GM18861 (cell line): ENCODE measurements around the gene SYT13.

Experiments
- ATAC-seq: cut with Tn5 transposase; IDR thresholded peaks from one replicate; pipeline ENCODE4 v1.9.1; 2021; ENCODE audit not compliant: unreplicated experiment

Gene SYT13, protein sequence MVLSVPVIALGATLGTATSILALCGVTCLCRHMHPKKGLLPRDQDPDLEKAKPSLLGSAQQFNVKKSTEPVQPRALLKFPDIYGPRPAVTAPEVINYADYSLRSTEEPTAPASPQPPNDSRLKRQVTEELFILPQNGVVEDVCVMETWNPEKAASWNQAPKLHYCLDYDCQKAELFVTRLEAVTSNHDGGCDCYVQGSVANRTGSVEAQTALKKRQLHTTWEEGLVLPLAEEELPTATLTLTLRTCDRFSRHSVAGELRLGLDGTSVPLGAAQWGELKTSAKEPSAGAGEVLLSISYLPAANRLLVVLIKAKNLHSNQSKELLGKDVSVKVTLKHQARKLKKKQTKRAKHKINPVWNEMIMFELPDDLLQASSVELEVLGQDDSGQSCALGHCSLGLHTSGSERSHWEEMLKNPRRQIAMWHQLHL

GRCh38 chr11:45285930-45286632, at the start of gene SYT13:
SYT13 (minus strand) TSS chr11:45286341; CDS start chr11:45286207, 134 bp downstream.
- no peak for ATAC-seq

- no peak for ATAC-seq
Measured at GRCh38 chr11:45335434-45335833, 49.3 kb upstream of the SYT13 start.

- no peak for ATAC-seq
Measured at GRCh38 chr11:45334836-45335235, 48.7 kb upstream of the SYT13 start.

DNA sequence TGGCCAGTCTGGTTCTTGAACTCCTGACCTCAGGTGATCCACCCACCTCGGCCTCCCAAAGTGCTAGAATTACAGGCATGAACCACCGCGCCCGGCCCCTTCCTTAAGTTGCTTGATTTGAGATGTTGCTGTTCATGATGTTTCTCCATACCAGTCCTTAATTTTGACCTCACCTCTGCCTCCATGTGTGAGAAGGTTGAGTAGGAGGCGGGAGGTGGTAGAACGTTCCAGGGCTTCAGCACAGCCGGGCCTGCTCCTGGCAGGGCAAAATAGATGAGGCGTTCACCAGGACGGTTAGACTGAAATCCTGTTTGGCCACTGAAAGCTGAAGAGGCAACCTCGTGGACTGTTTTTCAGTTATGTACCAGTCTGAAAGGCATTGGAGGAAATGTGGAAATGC, 48.3 kb upstream of the SYT13 start:
- ATAC-seq, result no peak

DNA sequence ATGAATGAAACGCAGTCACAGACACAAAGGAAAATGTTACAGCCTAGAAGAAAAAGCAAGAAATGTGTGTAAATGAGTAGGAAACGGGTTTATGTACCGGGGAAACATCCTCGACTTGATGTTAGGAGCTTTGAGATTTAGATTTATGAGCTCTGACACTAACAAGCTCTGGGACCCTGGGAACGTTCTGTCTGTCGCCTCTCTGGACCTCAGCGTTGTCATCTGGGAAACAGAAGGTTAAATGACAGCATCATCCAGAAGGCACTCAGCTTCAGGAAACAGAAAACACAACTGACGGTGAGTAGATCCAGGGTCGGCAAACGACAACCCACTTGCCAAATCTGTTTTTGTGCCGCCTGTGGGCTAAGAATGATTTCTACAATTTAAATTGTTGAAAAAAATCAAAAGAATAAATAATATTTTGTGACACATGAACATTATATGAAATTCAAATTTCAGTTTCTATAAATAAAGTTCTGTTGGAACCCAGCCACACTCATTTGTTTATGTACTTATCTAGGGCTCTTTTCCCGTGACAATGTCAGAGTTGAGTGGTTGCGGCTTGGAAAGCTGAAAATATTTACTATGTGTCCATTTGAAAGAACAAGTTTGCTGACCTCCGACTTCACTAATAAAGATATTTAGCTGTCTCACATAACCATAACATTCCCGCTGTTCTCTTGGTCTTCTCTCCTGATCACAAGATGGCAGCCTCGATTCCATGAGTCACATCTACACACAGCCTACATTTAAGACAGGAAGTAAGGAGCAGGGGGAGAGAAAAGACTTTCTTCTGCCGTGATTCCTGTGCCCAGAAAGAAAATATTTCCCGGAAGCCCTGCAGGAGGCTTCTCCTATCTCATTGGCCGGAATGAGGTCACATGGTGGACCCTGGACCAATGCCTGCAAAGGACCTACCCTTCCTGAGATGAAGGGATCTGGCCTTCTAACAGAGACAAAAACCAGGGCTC, 47.1 kb upstream of the SYT13 start:
- no peak for ATAC-seq

DNA sequence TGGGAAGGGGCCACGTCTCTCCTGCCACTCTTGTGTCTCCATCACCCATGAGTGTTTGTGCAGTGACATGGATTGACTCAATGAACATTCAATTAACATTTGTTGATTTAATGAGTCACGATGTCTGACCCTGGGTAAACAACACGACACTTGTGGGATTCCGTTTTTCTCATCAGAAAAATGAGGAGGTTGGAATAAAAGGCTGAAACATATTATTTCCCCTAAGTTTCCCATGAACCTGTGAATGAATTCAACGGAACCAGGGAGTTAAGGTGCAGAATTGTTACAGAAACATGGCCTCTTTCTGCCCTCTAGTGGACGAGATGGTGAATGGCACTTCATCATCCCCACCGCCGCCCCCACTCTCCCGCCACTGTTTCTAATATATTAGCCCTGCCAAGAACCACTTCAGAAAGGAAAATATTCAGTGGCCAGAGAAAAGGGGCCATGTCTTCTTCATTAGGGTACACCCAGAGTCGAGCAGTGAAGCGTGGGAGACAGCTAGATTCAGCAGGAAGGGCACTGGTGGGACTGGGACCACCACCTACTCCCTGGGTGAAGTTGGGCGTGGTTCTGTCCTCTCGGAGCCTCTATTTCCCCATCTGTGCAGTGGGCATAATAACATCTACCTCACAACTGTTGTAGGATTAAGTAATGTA, 46.3 kb upstream of the SYT13 start:
- no peak for ATAC-seq

DNA sequence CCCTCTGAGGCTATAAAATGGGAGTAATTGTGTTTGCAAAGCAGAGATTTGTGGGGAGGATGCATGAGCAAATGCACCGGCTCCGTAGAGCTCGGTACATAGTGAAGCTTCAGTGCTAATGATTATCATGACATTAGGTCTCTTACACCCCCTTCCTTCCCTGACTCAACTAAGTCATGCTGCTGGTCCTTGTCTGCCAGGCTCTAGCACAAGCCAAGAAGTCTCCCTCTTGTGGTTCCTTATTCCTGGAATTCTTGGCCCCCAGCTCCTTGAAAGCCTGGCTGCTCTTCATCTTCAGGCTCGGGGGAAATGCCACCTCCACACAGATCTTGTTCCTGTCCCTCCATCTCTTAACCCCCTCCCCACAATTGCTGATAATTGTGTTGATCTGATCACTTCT, 45.7 kb upstream of the SYT13 start:
- no peak for ATAC-seq

GRCh38 chr11:45328726-45329125, 42.6 kb upstream of the SYT13 start:
- ATAC-seq, result no peak

DNA sequence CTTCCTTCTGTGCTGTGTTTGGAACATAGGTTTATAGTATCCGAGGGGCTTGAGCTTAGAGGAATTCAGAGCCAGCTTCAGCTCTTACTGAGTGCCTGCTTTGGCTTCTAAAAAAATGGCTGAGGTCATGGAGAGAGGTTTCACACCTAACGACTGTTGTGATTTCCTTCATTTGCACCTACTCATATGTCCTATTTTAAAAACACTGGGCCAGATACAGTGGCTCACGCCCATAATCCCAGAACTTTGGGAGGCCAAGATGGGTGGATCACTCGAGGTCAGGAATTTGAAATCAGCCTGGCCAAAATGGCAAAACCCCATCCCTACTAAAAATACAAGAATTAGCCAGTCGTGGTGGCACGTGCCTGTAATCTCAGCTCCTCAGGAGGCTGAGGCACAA, 38.3 kb upstream of the SYT13 start:
- no peak for ATAC-seq

DNA sequence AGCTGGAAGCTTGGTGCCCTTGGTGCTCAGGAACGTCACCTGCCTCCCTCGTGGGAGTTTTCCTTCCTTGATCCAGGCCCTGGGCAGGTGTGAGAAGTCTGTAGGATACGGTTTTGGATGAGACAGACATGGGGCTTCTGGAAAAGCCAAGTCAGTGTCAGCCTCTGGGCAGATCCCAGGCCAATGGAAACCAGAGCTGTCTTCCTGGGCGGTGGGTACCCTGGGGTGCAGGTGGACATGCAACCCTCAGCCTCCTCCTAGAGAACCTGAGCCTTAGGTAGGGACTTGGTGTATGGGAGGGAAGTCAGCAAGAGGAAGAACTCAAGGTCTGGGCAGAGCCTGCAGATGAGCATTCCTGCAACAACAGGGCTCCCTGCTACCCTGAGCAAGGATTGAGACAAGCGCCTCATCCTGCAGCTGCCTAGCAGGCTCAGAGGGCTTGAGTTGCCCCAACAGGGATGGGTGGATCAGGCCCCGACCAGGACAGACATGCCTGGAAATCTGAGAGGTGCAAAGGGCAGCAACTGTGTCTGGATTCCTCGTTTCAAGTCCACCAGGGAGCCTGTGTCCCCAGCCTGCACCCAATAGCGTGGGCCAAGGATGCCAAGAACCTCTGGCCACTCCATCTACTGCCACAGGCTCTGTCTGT, 37.6 kb upstream of the SYT13 start:
- ATAC-seq, result no peak

DNA sequence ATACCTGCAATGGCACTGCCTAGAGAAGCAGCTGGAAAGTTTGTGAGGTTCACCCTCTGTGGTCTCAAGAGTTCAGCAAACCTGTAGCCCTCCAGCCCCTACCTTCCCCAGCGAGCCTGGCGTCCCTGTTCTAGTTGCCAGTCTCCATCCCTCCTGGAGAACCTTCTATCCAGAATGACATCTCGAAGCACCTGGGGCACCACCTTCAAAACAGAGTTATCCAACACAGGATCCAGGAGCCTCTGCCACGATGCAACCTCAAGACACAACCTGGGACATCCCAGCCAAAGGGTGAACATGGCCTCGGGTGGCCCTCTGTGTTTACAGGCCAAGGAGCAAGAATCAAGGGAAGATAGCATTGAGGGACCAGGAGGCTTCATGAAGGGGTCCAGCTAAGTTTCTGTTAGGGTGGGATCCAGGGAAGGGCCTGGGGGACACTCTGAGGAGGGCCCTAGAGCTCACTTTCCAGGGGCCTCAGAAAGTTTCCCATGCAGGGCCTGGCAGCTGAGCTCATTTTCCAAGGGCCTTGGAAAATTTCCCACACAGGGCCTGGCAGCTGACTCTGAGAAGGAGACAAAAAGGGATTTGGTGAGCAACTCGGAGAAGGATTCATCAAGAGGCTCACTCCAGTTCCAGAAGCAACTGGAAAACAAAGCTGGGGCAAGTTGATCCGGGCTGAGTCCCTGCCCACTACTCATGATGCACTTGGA, 36.9 kb upstream of the SYT13 start:
- no peak for ATAC-seq

DNA sequence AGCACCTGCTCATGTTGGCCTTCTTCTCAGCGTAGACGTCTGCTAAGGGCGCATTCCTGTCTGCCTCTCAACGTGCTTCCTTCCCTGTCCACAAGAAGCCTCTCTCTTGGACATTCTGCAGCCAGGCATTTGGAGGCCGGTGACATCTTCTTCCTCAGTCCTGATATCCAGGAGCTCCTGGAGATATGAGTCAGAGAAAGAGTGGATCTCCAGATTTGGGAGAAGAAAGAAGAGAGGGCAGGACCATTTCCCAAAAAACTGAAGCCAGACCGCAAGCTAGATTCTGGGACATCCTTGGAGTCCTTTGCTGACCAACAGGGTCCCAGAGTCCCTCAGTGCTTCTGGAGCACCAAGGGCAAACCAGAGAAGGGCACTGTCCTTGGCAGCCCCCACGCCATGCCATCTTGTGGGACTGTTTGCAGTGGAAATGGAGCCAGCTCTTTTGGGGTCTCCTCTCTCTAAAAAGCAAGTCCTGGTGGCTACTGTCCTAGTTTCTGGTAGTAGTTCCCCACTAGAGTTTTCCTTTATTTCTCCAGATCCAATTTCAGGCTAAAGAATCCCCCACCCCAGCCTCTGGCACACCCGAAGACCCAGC, 36.1 kb upstream of the SYT13 start:
- no peak for ATAC-seq

DNA sequence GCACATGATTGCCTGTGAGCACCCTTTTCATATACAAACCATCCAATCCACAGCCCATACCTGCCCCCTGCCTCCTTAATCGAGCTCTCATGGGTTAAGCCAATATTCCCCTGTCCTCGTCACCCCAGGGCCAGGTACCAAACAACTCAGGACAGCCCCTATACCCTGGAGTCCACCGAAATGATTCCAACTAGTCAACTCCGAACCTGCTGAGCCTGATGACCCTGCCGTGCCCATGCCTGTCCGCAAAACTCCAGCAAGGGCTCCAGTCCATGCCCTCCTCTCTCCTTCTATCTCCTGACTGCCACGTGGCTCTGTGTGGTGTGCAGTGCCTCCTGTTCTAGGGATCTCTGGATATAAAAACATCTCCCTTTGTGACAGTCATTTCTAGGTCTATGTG, 35.5 kb upstream of the SYT13 start:
- ATAC-seq, result no peak

DNA sequence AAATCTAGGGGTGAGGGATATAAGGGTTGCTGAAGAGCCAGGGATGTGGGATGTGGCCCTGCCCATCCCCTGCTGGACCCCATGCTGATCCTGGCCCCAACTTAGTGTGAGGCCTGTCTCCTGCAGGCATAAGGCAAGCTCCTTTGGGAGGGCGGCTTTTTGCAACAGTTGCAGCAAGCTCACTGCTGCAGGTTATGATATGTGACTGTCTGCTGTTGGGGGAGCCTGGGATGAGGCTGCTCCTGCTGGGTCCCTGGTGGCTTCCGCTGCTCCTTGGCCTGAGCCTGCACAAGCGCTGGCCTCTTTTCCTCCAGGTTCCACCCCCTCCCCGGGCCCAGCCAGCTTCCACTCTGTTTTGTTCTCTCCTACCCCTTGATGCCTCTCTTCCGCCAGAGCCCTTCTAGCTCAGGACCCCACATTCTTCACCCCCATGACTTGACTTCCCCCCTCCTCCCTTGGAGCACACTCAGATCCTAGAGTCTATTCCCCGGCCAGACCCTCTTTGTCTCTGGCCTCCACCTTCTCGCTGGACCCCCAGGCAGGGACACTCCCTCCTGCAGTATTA, 35.0 kb upstream of the SYT13 start:
- ATAC-seq, result no peak

DNA sequence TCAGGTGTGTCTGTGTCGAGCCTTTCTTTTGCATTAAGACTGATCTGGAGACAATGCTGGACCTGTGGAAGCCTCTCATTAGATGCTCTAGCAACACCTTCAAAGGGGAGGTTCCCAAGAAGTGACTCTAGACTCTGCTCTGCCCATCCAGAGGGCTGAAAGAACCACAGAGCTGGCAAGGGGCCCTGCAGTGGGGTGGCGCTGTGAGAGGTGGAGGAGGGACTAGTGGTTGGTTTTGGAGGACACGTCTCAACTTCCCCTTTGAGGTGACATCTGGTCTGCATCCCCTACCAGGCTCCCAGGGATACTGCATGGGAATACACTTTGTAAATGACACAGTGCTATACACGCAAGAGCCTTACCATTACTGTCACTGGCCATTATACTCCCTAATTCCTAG, 34.2 kb upstream of the SYT13 start:
- no peak for ATAC-seq

GRCh38 chr11:45319077-45319476, 32.9 kb upstream of the SYT13 start:
- ATAC-seq, result no peak

GRCh38 chr11:45318516-45318915, 32.4 kb upstream of the SYT13 start:
- no peak for ATAC-seq

DNA sequence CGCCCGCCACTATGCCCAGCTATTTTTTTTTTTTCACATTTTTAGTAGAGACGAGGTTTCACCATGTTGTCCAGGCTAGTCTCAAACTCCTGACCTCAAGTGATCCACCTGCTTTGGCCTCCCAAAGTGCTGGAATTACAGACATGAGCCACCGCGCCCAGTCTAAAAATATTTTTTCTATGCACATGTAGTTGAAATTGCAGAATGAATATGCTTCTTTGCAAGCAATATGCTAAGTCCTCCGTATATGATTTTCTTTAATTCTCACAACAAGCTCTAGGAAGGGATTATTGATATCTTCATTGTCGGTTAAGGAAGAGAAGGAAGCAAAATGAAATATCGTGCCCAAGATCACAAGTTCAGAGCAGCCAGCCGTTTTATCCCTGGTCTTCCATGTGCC, 30.1 kb upstream of the SYT13 start:
- ATAC-seq, result no peak

- no peak for ATAC-seq
Measured at GRCh38 chr11:45314900-45315299, 28.8 kb upstream of the SYT13 start.
